ENCODE measurements around the gene TDRD12.

DNA sequence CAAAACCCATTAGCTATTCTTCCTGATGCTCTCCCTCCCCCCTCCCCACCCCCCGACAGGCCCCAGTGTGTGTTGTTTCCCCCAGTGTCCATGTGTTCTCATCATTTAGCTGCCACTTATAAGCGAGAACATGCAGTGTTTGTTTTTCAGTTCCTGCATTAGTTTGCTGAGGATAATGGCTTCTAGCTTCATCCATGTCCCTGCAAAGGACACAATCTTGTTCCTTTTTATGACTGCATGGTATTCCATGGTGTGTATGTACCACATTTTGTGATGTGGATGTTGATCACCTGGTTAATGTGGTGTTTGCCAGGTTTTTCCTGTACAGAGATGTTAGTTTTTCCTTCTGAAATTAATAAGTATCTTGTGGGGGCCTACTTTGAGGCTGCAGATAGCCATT lies 31.5 kb downstream of the TDRD12 start:
- TF ChIP-seq POLR2A (IDR thresholded peaks at IDR 0.05; ENCODE audit: low read length) (no peak), GATA1 (IDR thresholded peaks at IDR 0.05; ENCODE audit: low read depth, low read length) (no peak)
